Right renal cortex interstitium (tissue), 3 donors: ENCODE measurements around the gene DGKD. TPM values are rescaled to one million over a fixed set of nuclear protein-coding genes. Genes with fewer than 3 reads are reported as not detected.
"Not testable (repeated sequence)": the region's sequence is repeated elsewhere in the genome, so short reads cannot be mapped to it uniquely, and the experiment has no call there.

ENCODE experiments used
- DNase-seq, 3 donors: peaks; one replicate each; pipeline ENCODE4 v3.0.0-alpha.2; 2013; ENCODE audit warnings: low read depth in 3 of 3, low spot score in 2 of 3
- polyA plus RNA-seq, 3 donors: library from polyadenylated mRNA; unstranded; fragments of 120-200 nt; gene quantifications; one replicate each; pipeline ENCODE4 v1.2.1, GENCODE V29; 2013; ENCODE audit not compliant: insufficient read length in 3 of 3

The DGKD gene
- polyA plus RNA-seq, 3 donors: 19.7 to 26.3 (median 24.2) TPM

DNA sequence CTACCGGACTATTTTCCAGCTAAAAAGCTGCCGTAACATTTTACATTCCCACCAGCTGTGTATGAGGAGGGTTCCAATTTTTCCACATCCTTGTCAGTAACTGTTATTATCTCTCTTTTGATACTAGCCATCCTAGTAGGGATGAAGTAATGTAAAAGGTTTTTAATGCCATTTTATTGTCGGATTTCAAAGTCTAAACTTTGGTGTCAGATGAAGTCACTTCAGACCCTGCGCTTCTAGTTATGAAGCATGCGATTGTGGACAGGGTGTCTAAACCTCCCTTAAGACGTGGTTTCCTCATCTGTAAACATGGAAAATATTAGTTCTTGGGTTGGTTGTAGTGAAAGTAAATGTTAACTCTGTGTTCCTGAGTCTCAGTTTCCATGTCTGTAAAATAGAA lies 4.7 kb downstream of the DGKD start:
- no peak for DNase-seq

DNA sequence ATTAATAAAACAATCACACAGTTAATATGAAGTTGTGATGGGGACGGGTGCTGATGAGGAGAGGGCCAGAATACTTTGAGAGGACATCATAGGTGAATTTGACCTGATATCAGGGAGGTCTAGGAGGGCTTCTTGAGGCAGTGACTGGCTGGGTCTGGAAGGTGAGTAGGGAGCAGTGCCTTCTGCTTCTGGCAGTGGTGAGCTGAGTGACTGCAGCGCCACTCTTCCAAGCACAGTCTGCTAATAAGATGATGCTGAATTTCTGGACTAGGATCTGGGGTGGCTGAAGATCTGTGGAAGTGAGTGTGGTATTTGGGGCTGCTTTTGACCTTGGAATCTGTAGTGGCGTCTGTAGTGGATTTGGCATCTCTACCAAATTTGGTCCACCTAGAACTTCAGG lies 5.5 kb downstream of the DGKD start:
- no peak for DNase-seq

DNA sequence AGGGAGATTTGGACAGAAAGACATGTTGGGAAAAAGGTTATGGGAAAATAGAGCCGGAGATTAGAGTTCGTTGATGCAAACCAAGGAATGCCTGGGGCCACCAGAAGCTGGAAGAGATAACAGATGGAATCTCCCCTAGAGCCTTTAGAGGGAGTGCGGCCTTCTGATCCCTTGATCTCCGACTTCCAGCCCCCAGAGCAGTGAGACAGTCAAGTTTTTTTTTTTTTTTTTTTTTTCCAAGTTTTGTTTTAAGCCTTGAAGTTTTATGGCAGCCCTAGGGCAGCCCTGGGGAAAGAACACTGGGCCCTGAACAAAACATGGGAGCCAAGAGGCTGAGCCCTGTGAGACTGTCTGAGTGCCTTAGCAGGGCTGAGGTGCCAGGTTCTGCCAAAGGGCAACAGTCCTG lies 6.5 kb downstream of the DGKD start:
- DNase-seq: no peak

DNA sequence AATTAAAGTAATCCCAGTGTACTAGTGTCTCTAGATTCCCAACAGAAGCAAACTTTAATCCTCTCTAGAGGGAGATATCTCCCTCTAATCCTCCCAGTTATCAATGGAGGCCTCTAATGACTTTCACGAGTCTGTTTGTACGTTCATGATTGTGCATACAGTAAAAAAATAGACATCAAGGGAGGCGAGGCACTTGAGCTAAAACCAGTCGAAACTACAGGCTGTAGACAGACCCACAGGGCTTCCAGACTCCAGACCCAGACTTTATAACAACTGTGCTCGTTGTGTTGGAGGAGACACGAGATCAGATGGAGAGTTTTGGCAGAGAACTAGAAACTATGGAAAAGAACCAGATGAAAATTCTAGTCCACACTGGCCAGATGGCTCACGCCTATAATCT lies 7.0 kb downstream of the DGKD start:
- no peak for DNase-seq

DNA sequence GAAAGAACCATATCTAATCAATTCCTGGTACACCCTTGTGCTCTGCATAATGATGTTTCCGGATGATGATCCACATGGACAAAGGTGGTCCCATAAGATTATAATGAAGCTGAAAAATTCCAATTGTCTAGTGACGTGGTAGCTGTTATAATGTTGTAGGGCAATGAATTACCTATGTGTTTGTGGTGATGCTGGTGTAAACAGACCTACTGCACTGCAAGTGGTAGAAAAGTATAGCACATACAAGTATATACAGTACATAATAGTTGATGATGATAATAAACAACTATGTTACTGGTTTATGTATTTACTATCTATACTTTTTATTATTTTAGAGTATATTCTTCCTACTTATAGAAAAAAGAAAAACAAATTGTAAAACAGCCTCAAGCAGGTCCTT lies 8.4 kb downstream of the DGKD start:
- no peak for DNase-seq

DNA sequence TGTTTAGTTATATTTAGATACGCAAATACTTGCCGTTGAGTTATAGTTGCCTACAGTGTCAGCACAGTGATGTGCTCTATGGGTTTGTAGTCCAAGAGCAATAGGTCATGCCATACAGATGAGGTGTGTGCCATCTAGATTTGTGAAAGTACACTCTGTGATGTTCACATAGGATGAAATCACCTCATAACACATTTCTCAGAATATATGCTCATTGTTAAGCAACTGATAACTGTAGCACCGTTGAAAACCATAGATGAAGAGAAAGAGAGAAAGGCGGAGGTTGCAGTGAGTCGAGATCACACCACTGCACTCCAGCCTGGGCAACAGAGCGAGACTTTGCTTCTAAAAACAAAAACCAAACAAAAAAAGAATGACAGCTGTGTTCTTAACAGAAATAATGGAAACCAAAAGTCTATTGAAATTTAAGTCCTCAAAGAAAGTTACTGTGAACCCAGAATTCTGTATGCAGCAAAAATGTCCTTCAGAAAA lies 9.5 kb downstream of the DGKD start:
- no peak for DNase-seq

DNA sequence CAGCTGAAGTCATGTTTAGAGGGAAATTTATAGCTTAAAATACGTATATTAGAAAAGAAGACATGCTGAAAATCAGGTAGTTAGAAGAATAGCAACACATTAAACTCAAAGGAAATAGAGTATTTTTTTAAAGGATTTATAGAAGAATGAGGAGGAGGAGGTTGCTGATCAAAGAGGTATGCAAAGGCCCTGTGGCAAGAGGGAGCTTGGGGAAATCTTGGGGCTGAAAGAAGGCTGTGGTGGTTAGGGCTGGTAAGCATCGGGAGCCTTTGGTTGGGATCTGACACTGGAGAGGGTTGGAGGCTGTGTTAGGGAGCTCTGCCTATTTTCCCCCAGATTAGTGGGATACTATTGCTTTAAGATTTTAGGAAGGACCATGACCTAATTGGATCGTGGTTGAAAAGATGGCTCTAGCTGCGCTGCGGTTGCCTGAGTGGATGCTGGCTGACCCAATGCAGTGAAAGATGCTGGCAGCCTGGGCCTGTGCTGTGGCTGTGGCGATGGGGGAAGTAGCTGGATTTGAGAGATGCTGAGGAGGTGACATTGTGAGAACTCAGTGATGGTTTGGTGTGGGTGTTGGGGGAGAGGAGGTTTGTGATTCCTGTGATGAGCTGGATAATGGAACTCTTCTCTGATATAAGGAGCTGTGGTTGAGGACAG lies 11.7 kb downstream of the DGKD start:
- no peak for DNase-seq

DNA sequence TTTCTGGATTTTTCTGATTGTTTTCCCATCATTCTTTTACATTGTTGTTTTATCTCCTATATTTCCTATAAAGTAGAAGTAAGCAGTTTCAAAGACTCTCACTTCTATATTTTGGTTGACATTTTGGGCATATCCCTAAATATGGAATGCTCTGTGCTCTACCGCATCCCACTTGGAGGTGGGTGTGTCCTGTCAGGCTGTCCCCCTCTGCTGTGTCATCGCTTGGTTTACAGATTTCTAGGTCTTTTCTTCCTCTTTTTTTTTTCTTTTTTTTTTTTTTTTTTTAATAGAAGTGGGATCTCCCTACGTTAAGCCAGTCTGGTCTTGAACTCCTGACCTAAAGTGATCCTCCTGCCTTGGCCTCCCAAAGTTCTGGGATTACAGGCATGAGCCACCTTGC lies 13.3 kb downstream of the DGKD start:
- no peak for DNase-seq

DNA sequence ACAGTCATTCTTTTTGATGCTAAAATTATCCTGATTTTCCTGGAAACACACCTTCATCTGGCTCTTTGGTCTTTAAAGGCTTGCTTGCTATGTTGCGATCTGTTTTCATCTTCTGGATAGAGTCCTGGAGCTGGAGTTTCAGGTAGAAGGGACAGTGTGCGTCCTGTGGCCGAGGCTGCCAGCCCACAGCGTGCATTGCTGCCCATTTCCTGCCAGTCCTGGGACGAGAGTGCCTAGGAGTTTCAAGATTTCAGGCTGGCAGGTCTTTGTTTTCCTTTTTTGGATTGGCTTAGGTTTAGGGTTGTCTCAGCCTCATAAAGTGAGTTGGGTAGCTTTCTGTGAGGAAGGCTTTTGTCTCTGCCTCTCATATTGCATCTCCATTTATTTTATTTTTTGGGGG lies 14.5 kb downstream of the DGKD start:
- no peak for DNase-seq

DNA sequence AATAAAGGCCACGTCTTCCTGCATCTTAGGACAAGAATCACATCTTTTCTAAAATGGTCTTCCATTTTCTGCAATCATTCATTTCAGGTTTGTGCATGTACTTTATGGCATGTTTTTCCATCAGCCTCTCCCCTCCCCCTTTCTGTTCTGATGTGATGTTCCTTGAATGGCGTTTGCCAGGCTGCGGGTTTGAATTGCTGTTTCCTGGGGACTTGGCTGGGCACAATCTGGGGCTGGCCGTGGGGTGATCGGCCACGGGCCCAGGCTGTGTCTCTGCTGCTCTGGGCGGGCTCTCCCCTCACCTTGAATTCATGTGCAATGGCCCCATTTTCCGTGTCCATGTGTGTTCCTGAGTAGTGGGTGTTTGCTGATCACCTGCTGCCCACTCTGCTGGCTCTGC lies 15.2 kb downstream of the DGKD start:
- no peak for DNase-seq

DNA sequence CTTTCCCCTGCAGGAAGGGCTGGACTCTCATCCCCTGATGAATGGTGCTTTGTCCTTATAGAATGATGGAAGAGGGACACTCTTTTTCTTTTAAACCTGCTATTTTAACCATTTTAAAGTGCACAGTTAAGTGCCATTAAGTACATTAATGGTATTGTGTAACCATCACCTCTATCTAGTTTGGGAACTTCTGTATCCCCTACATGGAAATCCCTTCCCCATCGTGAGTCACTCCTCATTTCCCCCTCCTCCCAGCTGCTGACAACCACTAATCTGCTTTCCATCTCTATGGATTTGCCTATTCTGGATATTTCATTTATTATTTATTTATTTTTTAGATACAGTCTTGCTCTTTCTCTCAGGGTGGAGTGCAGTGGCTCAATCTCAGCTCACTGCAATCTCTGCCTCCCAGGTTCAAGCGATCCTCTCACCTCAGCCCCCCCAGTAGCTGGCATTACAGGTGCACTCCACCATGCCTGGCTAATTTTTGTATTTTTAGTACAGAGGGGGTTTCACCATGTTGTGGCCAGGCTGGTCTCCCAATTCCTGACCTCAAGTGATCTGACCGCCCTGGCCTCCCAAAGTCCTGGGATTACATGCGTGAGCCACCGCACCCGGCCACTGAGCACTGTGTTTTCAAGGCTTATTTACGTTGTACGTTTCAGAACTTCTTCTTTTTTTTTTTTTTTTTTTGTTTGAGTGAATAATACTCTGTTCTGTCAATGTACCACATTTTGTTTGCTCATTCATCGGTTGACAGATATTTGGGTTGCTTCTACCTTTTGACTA lies 15.8 kb downstream of the DGKD start:
- DNase-seq: no peak

DNA sequence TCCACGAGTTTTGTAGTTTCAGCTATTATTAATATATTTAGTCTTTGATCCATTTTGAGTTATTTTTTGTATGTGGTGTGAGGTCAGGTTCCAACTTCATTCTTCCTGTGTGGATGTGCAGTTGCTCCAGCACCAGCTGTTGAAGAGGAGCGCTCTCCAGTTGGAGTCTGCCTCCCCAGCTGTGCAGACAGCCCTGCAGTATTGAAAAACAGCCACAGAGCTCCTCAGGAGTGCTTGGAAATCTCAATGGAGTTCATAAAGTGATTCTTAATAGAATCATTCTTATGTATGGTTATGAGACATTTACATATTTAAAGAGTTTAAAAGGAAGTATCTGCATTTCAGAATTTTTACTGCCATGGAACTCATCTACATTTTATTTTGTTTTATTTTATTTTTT lies 17.3 kb downstream of the DGKD start:
- no peak for DNase-seq

DNA sequence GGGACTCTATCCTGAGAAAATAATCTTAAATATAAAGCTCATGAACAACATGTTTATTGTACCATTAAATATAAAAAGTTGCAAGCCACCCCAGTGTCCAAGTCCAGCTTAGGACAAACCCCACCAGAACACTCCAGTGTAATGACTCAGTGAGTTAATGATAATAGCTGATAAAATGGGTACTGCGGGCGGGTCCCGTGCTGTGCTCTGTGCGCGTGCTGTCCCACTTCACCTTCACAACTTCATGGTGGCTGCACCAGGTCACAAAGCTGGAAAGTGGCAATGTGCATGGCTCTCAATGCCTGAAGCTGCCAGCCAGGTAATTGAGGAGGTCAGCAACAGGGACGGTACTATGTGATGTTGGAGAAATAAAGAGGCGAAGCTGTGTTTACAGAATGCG lies 18.6 kb downstream of the DGKD start:
- DNase-seq: no peak

DNA sequence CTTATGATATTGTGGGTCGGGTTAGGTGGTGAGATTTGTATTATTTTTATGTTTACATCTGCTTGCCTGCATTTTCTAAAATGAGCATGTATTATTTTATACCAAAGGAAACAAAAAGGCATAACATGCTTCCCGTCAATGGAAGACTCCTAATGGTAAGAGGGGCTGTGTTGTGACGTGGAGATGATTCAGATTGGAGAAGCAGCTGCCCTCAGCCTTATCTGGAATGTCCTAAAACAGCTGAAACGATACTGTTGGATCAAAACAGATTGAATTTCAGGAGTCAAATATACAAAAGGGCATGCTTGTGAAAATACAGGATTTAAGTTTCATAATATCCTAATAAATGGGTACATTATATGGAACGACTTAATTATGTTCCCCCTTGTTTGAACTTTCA lies 19.0 kb downstream of the DGKD start:
- DNase-seq: no peak

DNA sequence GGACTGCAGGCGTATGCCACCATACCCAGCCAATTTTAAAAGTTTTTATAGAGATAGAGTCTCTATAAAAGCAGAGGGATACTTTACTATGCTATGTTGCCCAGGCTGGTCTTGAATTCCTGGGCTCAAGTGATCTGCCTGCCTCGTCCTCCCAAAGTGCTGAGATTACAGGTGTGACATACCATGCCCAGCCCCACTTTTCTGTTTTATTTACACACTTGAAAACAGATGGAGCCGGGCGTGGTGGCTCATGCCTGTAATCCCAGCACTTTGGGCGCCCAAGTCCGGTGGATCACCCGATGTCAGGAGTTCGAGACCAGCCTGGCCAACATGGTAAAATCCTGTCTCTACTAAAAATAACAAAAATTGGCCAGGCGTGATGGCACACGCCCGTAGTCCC lies 20.5 kb downstream of the DGKD start:
- not testable (repeated sequence) for DNase-seq

DNA sequence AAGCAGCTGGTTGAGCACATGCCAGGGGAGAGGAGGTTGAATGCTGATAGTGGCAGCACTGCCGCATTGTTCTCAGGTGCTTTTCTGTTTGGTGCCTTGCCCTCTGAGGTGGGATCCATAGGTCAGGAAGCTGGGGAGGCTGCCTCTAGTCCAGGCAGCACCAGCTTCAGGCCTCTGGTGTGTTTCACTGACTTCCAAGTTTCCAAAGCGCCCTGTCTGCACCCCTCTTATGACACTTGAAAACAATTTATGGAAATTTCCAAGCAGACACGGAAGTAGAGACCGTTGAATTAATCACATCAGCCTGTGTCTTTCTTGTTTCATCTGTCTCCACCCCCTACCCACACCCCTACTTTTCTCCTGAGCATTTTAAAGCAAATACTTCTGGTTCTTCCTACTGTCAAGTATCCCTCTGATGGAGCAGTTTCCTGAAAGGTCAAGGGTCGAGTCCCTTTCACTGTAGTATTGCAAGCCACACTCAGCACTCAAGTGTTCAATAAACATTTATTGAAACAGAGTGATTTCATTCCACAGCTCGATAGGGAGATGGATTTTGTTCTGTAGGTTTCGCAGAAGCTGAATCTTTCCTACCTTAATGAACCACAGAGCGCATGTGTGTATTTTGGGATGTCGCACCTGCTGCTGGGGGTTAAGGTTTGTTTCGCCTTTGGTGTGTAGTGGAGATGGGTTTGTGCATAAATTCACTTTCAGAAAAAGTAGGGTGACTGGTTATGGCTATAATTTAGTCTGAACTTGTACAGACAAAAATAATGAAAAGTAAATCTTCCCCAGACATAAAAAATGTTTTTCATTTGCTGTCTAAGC lies 21.4 kb downstream of the DGKD start:
- no peak for DNase-seq

DNA sequence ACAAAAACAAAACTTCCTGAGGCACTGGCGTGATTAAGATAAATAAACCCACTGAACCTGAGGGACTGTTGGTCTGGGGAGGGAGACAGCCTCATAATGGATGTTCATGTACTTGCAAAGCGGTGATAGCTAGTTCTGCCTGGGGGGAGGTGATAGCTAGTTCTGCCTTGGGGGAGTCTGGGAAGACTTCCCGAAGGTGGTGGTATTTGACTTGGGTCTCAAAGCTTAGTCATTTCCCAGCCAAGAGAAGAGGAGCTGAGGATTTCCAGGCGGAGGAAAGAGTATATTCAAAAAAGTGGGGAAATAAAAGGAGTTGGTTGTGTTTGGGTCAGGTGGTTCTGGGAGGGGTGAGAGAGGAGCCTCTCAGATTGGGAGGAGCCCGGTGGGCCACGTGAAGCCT lies 24.7 kb downstream of the DGKD start:
- no peak for DNase-seq

DNA sequence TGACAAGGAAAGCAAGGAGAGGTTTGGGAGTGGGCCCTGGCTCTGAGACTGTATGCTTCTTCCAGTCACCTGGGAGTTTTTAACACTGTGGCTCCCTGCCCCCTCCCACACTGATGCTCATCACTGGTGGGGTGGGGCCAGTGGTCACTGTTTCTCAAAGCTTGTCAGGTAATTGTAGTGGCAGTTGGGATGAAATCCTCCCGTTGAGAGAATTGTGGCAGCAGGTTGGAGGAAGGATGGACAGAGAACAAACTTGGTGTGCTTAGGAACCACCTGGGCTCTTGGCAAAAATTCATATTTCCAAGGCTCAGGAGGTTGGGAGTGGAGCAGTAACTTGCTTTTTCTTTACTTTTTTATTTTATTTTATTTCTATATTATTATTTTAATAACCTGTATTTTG lies 25.1 kb downstream of the DGKD start:
- no peak for DNase-seq

DNA sequence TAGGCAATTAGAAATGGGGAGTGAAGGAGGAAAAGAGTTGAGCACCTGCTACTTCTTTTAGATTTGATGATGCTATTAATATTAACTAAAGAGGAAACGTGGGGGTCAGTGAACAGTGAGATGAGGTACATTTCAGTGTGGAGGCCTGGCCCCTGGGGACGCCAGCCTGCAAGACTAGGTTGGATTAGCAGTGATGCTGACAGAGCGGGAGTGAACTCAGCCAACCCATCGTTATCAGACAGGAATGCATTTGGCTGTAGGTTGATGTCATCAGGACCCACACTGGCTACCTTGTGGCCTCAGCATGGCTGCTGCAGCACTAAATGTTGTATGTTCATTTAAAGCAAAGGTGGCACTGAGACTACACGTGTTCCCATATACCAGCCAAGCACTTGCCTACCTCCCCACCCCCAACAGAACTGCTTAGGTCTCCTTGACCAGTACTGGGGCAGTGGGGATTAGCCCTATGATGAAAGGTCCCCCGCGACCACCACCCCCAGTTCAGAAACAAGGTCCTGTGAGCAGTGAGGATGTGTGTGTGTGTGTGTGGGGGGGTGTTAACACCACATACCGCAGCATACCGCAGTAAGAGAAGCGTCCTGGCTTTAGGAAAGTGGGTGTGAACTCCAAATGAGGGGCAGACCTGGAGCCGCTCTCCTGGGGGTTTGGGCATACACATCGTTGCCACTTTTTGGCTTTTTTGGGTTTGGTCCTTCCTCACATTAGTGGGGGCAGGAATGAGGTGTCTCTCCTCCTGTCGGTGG lies 26.0 kb downstream of the DGKD start:
- no peak for DNase-seq

DNA sequence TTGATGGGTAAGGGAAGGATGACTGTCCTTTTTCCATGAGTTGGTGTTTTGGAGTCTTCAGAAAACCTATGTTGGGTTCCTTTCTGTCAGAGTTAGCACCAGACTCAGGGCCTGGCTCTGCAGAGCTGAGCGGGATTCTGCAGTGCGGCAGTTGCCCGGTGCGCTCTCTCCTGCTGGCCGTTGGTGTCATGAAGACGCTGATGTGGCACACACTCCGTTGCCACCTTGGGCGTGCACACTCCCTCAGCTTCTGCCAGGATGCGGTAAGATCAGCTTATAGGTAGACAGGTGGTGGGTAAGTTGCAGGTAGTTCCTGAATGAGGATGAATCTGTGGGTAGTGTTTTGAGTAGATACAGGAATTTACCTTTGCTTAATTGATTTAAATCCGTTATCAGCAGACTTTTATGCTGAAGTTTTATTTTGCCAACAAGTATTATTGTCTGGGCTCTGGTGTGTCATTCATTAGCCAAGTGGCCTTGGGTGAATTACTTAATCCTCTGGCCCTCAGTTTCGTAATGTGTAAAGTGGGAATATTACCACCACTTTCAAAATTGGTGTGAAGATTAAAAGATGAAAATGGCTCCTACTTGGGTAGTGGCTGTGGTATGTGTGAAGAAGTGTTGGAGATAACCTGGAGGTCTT lies 26.8 kb downstream of the DGKD start:
- DNase-seq: no peak
